ENCODE results near the gene CDKAL1.

The CDKAL1 gene

DNA sequence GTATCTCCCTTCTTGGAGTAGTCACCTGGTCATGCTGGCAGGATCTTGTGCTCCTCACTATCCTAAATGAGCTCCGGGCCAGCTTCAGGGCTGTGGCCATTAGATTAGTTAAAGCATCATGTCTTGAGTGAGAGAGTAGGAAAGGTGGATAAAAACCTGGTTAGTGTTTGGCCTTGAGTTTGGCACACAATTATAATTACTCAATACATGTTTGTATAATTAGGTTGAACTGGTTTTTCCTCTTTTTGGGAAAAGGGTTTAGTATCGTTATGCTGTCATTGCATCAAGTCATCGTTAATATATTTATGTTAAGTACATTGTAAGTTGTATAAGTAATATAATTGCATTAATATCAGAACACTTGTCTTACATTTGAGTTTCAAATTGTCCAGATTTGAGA, 126.3 kb downstream of the CDKAL1 start:
- Histone ChIP-seq H3K36me3 (ENCODE audit: insufficient read depth, low read length) (no peaks in the 10 kb centered on the region), H2AFZ (ENCODE audit: low read depth, low read length) (no peak overlapping the region), H3K4me3 (ENCODE audit: low read length) (no peak overlapping the region), H3K9me3 (ENCODE audit: low read length) (no peaks in the 10 kb centered on the region), H3K4me1 (ENCODE audit: insufficient read depth, low read length) (peaks cover 18% of the 10 kb centered on the region), H3K27me3 (ENCODE audit: insufficient read depth, low read length) (no peaks in the 10 kb centered on the region)

DNA sequence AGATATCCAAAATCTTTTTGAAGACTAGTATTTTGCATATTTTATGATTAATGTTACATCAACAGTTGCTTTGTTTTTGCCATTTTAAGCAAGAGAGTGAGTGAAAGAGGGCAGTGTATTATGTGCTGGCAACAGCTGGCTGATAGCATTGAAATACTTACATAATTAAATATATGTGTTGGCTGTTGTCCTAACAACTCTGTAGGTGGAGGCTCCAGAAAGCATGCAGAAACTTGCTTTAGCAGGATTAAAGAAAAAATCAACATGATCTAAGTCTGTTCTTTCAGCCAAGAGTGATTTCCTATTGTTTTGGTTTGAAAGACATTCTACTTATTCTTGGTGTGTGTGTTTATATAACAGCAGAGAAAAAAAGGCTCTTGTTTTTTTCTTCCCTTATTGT, 127.5 kb downstream of the CDKAL1 start:
- Histone ChIP-seq H3K36me3 (ENCODE audit: insufficient read depth, low read length) (no peaks in the 10 kb centered on the region), H3K9me3 (ENCODE audit: low read length) (no peaks in the 10 kb centered on the region), H3K27me3 (ENCODE audit: insufficient read depth, low read length) (no peaks in the 10 kb centered on the region), H3K4me1 (ENCODE audit: insufficient read depth, low read length) (peaks cover 18% of the 10 kb centered on the region), H3K4me3 (ENCODE audit: low read length) (no peak overlapping the region), H2AFZ (ENCODE audit: low read depth, low read length) (no peak overlapping the region)

DNA sequence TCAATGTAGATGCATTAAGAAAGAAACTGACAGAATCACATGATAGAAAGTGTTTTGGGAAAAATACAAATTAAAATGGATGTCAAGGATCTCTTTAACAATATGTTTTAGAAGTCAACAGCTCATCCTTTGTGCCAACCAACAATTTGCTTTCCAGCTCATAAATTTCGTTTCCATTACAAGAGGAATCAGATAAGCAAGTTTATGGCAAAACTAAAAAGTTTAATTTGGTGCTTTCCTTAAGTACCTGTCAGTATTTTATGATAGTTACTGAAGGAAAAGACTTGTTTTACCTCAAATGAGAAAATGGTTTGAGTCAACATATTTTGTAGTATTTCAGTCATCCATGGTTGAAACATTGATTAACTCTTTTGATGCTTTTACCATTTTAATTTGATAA, 130.0 kb downstream of the CDKAL1 start:
- Histone ChIP-seq H3K36me3 (ENCODE audit: insufficient read depth, low read length) (no peaks in the 10 kb centered on the region), H3K4me1 (ENCODE audit: insufficient read depth, low read length) (peaks cover 9% of the 10 kb centered on the region), H3K9me3 (ENCODE audit: low read length) (no peaks in the 10 kb centered on the region), H3K4me3 (ENCODE audit: low read length) (no peak overlapping the region), H2AFZ (ENCODE audit: low read depth, low read length) (no peak overlapping the region), H3K27me3 (ENCODE audit: insufficient read depth, low read length) (no peaks in the 10 kb centered on the region)

DNA sequence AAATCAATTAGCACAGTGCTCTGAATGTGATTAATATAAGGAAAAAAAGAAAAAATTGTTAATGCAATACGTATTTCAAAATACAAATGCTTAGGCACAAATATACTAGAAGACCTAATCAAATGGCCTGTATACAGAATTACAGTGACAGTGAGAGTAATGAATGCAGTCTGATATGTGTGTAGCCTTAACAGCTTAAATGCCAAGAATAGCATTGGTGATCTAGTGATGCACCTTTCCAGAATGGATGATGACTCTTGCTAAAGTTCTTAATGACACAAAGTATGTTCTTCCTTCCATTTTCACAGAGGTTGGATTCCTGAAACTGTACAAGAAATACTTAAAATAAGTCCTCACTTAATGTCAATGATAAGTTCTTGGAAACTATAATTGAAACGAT, 131.0 kb downstream of the CDKAL1 start:
- peaks cover 9% of the 10 kb centered on the region for H3K4me1 ChIP-seq (ENCODE audit: insufficient read depth, low read length)
- no peaks in the 10 kb centered on the region for H3K9me3 ChIP-seq (ENCODE audit: low read length)

DNA sequence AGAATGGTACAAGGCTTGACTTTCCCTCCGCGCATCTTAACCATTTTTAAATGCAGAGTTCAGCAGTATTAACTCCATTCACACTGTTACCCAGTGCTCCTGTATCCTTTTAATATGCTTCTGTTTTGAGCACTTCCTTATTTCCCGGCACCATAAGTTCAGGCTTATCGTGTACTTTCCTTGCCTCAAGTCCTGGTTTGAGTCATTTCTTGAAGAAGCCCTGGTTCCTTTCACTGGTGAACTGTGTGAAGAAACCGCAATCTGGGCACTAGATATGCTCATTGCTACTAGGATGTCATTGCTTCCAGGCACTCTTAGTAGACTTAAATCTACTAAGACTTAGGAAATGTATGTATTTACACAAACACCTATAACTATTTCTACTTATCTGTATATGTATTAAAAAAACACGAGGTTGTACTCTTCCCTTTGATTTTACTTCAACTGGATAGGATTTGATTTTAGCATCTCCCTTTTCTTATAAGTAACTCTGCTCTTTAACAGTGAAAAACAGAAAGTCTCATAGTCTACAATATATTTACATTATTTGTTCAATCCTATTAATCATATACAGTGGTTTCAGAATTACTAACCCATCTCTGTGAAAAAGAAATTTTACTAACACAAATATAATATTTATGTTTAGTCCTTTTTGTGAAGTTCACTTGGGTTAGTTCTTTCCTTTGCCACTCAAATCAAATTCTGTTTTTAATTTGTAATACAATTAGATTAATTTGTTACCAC, 135.5 kb downstream of the CDKAL1 start:
- Histone ChIP-seq H3K4me1 (ENCODE audit: insufficient read depth, low read length) (peaks cover 4% of the 10 kb centered on the region), H3K27me3 (ENCODE audit: insufficient read depth, low read length) (no peaks in the 10 kb centered on the region), H2AFZ (ENCODE audit: low read depth, low read length) (no peak overlapping the region), H3K4me3 (ENCODE audit: low read length) (no peak overlapping the region), H3K9me3 (ENCODE audit: low read length) (no peaks in the 10 kb centered on the region), H3K36me3 (ENCODE audit: insufficient read depth, low read length) (no peaks in the 10 kb centered on the region)

More for the DNA sequence above, 131.0 kb downstream of the CDKAL1 start:
- no peaks in the 10 kb centered on the region for H3K27me3 ChIP-seq (ENCODE audit: insufficient read depth, low read length)
- H3K4me3 ChIP-seq (ENCODE audit: low read length): no peak overlapping the region
- no peaks in the 10 kb centered on the region for H3K36me3 ChIP-seq (ENCODE audit: insufficient read depth, low read length)
- H2AFZ ChIP-seq (ENCODE audit: low read depth, low read length): no peak overlapping the region

- Histone ChIP-seq H3K4me3 (ENCODE audit: low read length) (no peak overlapping the region), H3K9me3 (ENCODE audit: low read length) (no peaks in the 10 kb centered on the region), H3K4me1 (ENCODE audit: insufficient read depth, low read length) (peaks cover 4% of the 10 kb centered on the region), H3K36me3 (ENCODE audit: insufficient read depth, low read length) (no peaks in the 10 kb centered on the region), H2AFZ (ENCODE audit: low read depth, low read length) (no peak overlapping the region), H3K27me3 (ENCODE audit: insufficient read depth, low read length) (no peaks in the 10 kb centered on the region)
These were observed 136.5 kb downstream of the CDKAL1 start for GRCh38 chr6:20670750-20671149.

GRCh38 chr6:20672038-20672437, 137.8 kb downstream of the CDKAL1 start:
- Histone ChIP-seq H3K27me3 (ENCODE audit: insufficient read depth, low read length) (no peaks in the 10 kb centered on the region), H3K9me3 (ENCODE audit: low read length) (no peaks in the 10 kb centered on the region), H3K4me1 (ENCODE audit: insufficient read depth, low read length) (peaks cover 4% of the 10 kb centered on the region), H3K36me3 (ENCODE audit: insufficient read depth, low read length) (no peaks in the 10 kb centered on the region), H2AFZ (ENCODE audit: low read depth, low read length) (no peak overlapping the region), H3K4me3 (ENCODE audit: low read length) (no peak overlapping the region)

DNA sequence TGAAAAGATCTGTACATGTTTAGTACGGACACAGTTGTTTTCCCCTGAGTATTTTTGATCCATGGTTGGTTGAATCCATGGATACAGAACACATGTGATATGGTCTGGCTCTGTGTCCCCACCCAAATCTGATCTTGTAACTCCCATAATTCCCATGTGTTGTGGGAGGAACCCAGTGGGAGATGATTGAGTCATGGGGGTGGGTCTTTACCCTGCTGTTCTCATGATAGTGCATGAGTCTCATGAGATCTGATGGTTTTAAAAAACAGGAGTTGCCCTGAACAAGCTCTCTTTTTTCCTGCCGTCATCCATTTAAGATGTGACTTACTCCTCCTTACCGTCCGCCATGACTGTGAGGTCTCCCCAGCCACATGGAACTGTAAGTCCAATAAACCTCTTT, 139.2 kb downstream of the CDKAL1 start:
- peaks cover 4% of the 10 kb centered on the region for H3K4me1 ChIP-seq (ENCODE audit: insufficient read depth, low read length)
- no peaks in the 10 kb centered on the region for H3K36me3 ChIP-seq (ENCODE audit: insufficient read depth, low read length)
- H3K9me3 ChIP-seq (ENCODE audit: low read length): no peaks in the 10 kb centered on the region
- H3K27me3 ChIP-seq (ENCODE audit: insufficient read depth, low read length): no peaks in the 10 kb centered on the region
- H2AFZ ChIP-seq (ENCODE audit: low read depth, low read length): no peak overlapping the region
- no peak overlapping the region for H3K4me3 ChIP-seq (ENCODE audit: low read length)

- Histone ChIP-seq H3K4me3 (ENCODE audit: low read length) (no peak overlapping the region), H3K27me3 (ENCODE audit: insufficient read depth, low read length) (no peaks in the 10 kb centered on the region), H3K36me3 (ENCODE audit: insufficient read depth, low read length) (no peaks in the 10 kb centered on the region), H3K9me3 (ENCODE audit: low read length) (no peaks in the 10 kb centered on the region), H2AFZ (ENCODE audit: low read depth, low read length) (no peak overlapping the region), H3K4me1 (ENCODE audit: insufficient read depth, low read length) (peaks cover 4% of the 10 kb centered on the region)
These were observed 140.4 kb downstream of the CDKAL1 start for GRCh38 chr6:20674664-20675063.

DNA sequence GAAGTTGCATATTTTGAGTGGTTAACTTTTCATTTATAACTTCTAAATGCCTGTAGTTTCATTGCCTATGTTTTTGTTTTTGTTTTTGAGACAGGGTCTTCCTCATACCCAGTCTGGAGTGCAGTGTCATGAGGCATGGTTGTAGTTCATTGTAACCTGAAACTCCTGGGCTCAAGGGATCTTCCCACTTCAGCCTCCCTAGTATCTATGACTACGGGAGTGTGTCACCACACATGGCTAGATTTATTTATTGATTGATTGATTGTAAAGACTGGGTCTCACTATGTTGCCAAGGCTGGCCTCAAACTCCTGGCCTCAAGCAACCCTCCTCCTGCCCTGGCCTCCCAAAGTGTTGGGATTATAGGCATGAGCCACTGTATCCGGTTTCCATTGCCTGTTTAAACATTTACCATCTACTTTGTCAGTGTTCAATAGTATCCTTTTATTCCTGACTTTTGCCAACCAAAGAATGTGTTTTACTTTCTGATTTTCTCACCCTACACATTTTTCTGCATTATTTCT, 144.6 kb downstream of the CDKAL1 start:
- Histone ChIP-seq H3K4me1 (ENCODE audit: insufficient read depth, low read length) (no peaks in the 10 kb centered on the region), H2AFZ (ENCODE audit: low read depth, low read length) (no peak overlapping the region), H3K9me3 (ENCODE audit: low read length) (no peaks in the 10 kb centered on the region), H3K36me3 (ENCODE audit: insufficient read depth, low read length) (no peaks in the 10 kb centered on the region), H3K27me3 (ENCODE audit: insufficient read depth, low read length) (no peaks in the 10 kb centered on the region), H3K4me3 (ENCODE audit: low read length) (no peak overlapping the region)

DNA sequence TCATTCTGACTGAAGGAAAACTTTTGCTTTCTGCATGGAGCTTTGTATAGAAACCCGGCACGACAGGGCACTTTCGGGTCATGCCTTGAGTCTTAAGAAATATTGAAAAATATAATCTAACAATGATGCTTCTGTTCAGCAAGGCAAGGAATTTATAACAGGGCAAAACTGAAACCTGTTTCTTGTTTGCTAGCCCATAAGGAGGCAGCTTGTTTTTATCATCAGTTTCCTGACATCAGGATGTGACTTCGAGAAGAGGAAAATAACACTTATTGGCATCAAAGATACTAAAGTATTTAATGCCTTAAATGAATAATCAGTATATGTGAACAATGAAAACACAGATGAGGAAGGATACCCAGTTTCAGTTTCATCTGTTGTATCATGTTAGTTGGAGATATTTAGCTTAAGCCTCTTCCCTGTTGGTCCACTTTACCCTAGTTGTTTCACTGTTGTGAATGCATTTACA, 146.5 kb downstream of the CDKAL1 start:
- Histone ChIP-seq H3K4me1 (ENCODE audit: insufficient read depth, low read length) (no peaks in the 10 kb centered on the region), H2AFZ (ENCODE audit: low read depth, low read length) (no peak overlapping the region), H3K36me3 (ENCODE audit: insufficient read depth, low read length) (no peaks in the 10 kb centered on the region), H3K27me3 (ENCODE audit: insufficient read depth, low read length) (no peaks in the 10 kb centered on the region), H3K4me3 (ENCODE audit: low read length) (no peak overlapping the region), H3K9me3 (ENCODE audit: low read length) (no peaks in the 10 kb centered on the region)

DNA sequence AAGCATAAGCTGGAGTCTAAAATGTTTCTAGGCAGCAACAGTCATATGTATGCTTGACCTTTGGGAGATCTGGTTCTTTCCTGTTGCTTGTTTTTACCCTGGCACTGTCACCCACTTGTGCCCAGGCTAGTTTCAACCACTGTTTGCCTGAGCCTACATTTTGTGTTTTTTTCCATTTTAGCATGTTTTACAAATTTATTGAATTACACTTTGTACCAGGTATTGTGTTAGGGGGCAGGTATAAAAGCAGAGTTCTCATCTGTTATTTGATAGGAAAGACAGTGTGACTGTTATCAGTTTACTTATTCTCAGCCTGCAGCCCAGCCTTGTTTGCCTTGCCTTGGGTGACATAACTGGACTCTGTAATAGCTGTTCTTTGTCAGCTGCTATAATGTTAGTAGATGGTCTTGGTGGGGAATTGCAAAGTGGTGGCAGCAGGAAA, 147.0 kb downstream of the CDKAL1 start:
- Histone ChIP-seq H3K27me3 (ENCODE audit: insufficient read depth, low read length) (no peaks in the 10 kb centered on the region), H3K4me3 (ENCODE audit: low read length) (no peak overlapping the region), H3K9me3 (ENCODE audit: low read length) (no peaks in the 10 kb centered on the region), H3K36me3 (ENCODE audit: insufficient read depth, low read length) (no peaks in the 10 kb centered on the region), H2AFZ (ENCODE audit: low read depth, low read length) (no peak overlapping the region), H3K4me1 (ENCODE audit: insufficient read depth, low read length) (no peaks in the 10 kb centered on the region)

DNA sequence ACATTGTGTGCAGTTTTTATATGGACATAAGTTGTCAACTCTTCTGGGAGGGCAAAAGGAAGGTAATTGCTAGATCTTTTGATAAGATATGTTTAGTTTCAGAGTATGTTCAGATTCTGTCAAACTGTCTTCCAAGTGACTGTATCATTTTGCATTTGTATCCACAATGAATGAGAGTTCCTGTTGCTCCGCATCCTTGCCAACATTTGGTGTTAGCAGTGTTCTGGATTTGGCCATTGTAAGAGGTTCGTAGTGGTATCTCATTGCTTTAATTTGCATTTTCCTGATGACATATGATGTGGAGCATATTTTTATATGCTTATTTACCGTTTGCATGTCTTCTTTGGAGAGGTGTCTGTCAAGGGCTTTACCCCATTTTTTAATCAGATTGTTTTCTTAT, 150.2 kb downstream of the CDKAL1 start:
- Histone ChIP-seq H3K9me3 (ENCODE audit: low read length) (no peaks in the 10 kb centered on the region), H2AFZ (ENCODE audit: low read depth, low read length) (no peak overlapping the region), H3K4me3 (ENCODE audit: low read length) (no peak overlapping the region), H3K4me1 (ENCODE audit: insufficient read depth, low read length) (no peaks in the 10 kb centered on the region), H3K36me3 (ENCODE audit: insufficient read depth, low read length) (no peaks in the 10 kb centered on the region), H3K27me3 (ENCODE audit: insufficient read depth, low read length) (no peaks in the 10 kb centered on the region)

GRCh38 chr6:20686142-20686541, 151.9 kb downstream of the CDKAL1 start:
- no peak overlapping the region for H3K4me3 ChIP-seq (ENCODE audit: low read length)
- H3K4me1 ChIP-seq (ENCODE audit: insufficient read depth, low read length): no peaks in the 10 kb centered on the region
- H3K36me3 ChIP-seq (ENCODE audit: insufficient read depth, low read length): no peaks in the 10 kb centered on the region
- H3K9me3 ChIP-seq (ENCODE audit: low read length): no peaks in the 10 kb centered on the region
- no peaks in the 10 kb centered on the region for H3K27me3 ChIP-seq (ENCODE audit: insufficient read depth, low read length)
- H2AFZ ChIP-seq (ENCODE audit: low read depth, low read length): no peak overlapping the region

Data from neuron (in vitro differentiated cells).